ENCODE data around the gene DUSP28. TPM values are rescaled to one million over a fixed set of nuclear protein-coding genes. Genes with fewer than 3 reads are reported as not detected.
A peak's percentile ranks its signal among the peaks of the same experiment; 100 is the strongest.

Gene DUSP28
- total and polyA plus RNA-seq, 2 of the 13 experiments (the other 11 are each of a cell fraction or from before 2014, with no cell fraction given), result 5.2 to 8.6 TPM

DNA sequence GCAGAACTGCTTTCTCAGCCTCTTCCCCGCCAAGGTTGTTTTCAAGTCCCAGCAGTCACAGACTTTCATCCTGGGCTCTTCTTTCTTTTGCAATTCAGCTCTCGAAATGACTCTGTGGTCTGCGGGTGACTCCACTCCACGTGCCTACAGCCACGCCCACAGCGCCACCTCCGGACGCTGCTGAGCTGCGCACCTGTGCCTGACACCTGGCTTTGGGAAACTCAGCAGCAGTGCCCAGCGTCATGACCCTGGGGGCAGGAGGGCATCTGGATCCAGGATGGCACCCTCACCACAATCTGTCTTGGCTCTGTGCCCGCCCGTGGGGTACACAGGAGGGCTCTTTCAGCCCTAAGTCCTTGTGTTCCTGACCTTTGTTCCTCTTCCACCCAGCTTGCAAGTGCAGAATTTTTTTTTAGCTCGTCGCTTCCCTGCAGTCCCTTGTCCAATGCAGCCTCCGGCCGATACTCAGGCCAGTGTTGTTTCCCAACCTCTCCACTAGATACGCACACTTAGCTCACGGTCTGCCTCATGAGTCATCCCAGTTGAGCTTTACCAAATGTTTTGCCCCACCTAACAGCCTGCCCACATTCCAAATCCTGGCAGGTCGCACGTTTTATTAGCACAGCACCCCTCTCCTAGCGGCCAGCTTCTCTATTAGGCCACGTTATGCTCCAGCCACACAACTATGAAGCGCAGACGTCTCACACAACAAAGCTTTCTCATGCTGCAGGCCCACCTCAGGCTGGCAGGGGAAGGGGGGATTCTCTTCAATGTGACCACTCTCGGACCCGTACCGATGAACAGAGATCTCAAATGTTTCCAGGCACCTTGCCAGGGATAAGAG is 19.8 kb downstream of the DUSP28 start (continued):
- TF ChIP-seq, protein P1, sequence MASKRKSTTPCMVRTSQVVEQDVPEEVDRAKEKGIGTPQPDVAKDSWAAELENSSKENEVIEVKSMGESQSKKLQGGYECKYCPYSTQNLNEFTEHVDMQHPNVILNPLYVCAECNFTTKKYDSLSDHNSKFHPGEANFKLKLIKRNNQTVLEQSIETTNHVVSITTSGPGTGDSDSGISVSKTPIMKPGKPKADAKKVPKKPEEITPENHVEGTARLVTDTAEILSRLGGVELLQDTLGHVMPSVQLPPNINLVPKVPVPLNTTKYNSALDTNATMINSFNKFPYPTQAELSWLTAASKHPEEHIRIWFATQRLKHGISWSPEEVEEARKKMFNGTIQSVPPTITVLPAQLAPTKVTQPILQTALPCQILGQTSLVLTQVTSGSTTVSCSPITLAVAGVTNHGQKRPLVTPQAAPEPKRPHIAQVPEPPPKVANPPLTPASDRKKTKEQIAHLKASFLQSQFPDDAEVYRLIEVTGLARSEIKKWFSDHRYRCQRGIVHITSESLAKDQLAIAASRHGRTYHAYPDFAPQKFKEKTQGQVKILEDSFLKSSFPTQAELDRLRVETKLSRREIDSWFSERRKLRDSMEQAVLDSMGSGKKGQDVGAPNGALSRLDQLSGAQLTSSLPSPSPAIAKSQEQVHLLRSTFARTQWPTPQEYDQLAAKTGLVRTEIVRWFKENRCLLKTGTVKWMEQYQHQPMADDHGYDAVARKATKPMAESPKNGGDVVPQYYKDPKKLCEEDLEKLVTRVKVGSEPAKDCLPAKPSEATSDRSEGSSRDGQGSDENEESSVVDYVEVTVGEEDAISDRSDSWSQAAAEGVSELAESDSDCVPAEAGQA (IDR thresholded peaks at IDR 0.05; ENCODE audit: low read depth), result 0 out of 2 replicates have a peak, but pooled peaks have one; percentile 3
- TF ChIP-seq, protein P1 (CRISPR knock-in tag; IDR thresholded peaks at IDR 0.05; ENCODE audit: borderline replicate concordance), result no peak
- TF ChIP-seq ZNF160 (CRISPR knock-in tag; IDR thresholded peaks at IDR 0.05) (no peak), DPF2 (CRISPR knock-in tag; IDR thresholded peaks at IDR 0.05; ENCODE audit: borderline replicate concordance, low read depth) (peak; percentile 35; the same call in 1 of the 2 replicates), YEATS4 (CRISPR knock-in tag; IDR thresholded peaks at IDR 0.05; ENCODE audit: borderline replicate concordance) (peak; percentile 39; the same call in 1 of the 2 replicates), MED8 (CRISPR knock-in tag; IDR thresholded peaks at IDR 0.05; ENCODE audit: insufficient replicate concordance) (peak; percentile 61), AGO1 (IDR thresholded peaks at IDR 0.05; ENCODE audit: low read depth, low read length, poor library complexity, severe bottlenecking) (peak; percentile 73), GABPB1 (CRISPR knock-in tag; IDR thresholded peaks at IDR 0.05) (peak; percentile 69), SMAD1 (CRISPR knock-in tag; IDR thresholded peaks at IDR 0.05; ENCODE audit: borderline replicate concordance, low read depth) (no peak), PHB2 (IDR thresholded peaks at IDR 0.05; ENCODE audit: partially characterized antibody) (no peak), ZFY (CRISPR knock-in tag; IDR thresholded peaks at IDR 0.05) (peak; percentile 42; the same call in 1 of the 2 replicates), CREB1 (IDR thresholded peaks at IDR 0.05) (0 out of 2 replicates have a peak, but pooled peaks have one; percentile 24), CREB1 (CRISPR knock-in tag; IDR thresholded peaks at IDR 0.05) (peak; percentile 59), PCBP2 (optimal IDR thresholded peaks at IDR 0.05; ENCODE audit: low read depth, low read length, poor library complexity, severe bottlenecking) (no peak), WIZ (CRISPR knock-in tag; IDR thresholded peaks at IDR 0.05) (no peak), ERF (CRISPR knock-in tag; IDR thresholded peaks at IDR 0.05) (peak; percentile 77)
- TF ChIP-seq, protein P2, sequence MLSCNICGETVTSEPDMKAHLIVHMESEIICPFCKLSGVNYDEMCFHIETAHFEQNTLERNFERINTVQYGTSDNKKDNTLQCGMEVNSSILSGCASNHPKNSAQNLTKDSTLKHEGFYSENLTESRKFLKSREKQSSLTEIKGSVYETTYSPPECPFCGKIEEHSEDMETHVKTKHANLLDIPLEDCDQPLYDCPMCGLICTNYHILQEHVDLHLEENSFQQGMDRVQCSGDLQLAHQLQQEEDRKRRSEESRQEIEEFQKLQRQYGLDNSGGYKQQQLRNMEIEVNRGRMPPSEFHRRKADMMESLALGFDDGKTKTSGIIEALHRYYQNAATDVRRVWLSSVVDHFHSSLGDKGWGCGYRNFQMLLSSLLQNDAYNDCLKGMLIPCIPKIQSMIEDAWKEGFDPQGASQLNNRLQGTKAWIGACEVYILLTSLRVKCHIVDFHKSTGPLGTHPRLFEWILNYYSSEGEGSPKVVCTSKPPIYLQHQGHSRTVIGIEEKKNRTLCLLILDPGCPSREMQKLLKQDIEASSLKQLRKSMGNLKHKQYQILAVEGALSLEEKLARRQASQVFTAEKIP (CRISPR knock-in tag; IDR thresholded peaks at IDR 0.05; ENCODE audit: borderline replicate concordance), result no peak
- TF ChIP-seq, protein P3, sequence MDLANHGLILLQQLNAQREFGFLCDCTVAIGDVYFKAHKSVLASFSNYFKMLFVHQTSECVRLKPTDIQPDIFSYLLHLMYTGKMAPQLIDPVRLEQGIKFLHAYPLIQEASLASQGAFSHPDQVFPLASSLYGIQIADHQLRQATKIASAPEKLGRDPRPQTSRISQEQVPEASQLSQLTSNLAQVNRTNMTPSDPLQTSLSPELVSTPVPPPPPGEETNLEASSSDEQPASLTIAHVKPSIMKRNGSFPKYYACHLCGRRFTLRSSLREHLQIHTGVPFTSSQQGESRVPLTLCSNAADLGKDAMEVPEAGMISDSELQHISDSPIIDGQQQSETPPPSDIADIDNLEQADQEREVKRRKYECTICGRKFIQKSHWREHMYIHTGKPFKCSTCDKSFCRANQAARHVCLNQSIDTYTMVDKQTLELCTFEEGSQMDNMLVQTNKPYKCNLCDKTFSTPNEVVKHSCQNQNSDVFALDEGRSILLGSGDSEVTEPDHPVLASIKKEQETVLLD (CRISPR knock-in tag; IDR thresholded peaks at IDR 0.05; ENCODE audit: low read depth), result 0 out of 2 replicates have a peak, but pooled peaks have one; percentile 50
- TF ChIP-seq, protein P4, sequence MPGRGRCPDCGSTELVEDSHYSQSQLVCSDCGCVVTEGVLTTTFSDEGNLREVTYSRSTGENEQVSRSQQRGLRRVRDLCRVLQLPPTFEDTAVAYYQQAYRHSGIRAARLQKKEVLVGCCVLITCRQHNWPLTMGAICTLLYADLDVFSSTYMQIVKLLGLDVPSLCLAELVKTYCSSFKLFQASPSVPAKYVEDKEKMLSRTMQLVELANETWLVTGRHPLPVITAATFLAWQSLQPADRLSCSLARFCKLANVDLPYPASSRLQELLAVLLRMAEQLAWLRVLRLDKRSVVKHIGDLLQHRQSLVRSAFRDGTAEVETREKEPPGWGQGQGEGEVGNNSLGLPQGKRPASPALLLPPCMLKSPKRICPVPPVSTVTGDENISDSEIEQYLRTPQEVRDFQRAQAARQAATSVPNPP (CRISPR knock-in tag; IDR thresholded peaks at IDR 0.05), result no peak
